GM21529 (cell line): ENCODE results near the gene TTC29.

Source experiments
- ATAC-seq: cut with Tn5 transposase; IDR thresholded peaks from one replicate; pipeline ENCODE4 v1.9.1; 2021; ENCODE audit not compliant: unreplicated experiment

The TTC29 gene

GRCh38 chr4:146945556-146946374 lies at the start of gene TTC29:
Gene TTC29 (minus strand): TSS chr4:146945864. CDS start chr4:146939895, 5,969 bp downstream.
- peak; percentile 100 for ATAC-seq

- no peak for ATAC-seq
Measured at GRCh38 chr4:146981651-146982050, 36.0 kb upstream of the TTC29 start.

- no peak for ATAC-seq
Measured at GRCh38 chr4:146978641-146979040, 33.0 kb upstream of the TTC29 start.

- no peak for ATAC-seq
Measured at GRCh38 chr4:146976145-146976544, 30.5 kb upstream of the TTC29 start.

GRCh38 chr4:146975527-146975926 lies 29.9 kb upstream of the TTC29 start:
- ATAC-seq = no peak

- no peak for ATAC-seq
Measured at GRCh38 chr4:146975036-146975435, 29.4 kb upstream of the TTC29 start.

GRCh38 chr4:146972036-146972435 lies 26.4 kb upstream of the TTC29 start:
- ATAC-seq = no peak

- no peak for ATAC-seq
Measured at GRCh38 chr4:146969126-146969525, 23.5 kb upstream of the TTC29 start.

GRCh38 chr4:146960634-146961033 lies 15.0 kb upstream of the TTC29 start:
- no peak for ATAC-seq

GRCh38 chr4:146959692-146960091 lies 14.0 kb upstream of the TTC29 start:
- no peak for ATAC-seq

GRCh38 chr4:146957237-146957636 lies 11.6 kb upstream of the TTC29 start:
- ATAC-seq = no peak

GRCh38 chr4:146952896-146953295 lies 7.2 kb upstream of the TTC29 start:
- ATAC-seq = no peak

GRCh38 chr4:146949559-146949958 lies 3.9 kb upstream of the TTC29 start:
- ATAC-seq = no peak

GRCh38 chr4:146943691-146944375 lies 1.8 kb downstream of the TTC29 start:
- ATAC-seq = no peak

- no peak for ATAC-seq
Measured at GRCh38 chr4:146932116-146932515, 13.5 kb downstream of the TTC29 start.

- ATAC-seq = no peak
Measured at GRCh38 chr4:146930673-146931072, 15.0 kb downstream of the TTC29 start.

GRCh38 chr4:146927695-146928094 lies 18.0 kb downstream of the TTC29 start:
- no peak for ATAC-seq

GRCh38 chr4:146916479-146917076 lies 29.1 kb downstream of the TTC29 start:
- ATAC-seq = no peak

- no peak for ATAC-seq
Measured at GRCh38 chr4:146915132-146915531, 30.5 kb downstream of the TTC29 start.

- no peak for ATAC-seq
Measured at GRCh38 chr4:146900295-146900694, 45.4 kb downstream of the TTC29 start.

- no peak for ATAC-seq
Measured at GRCh38 chr4:146890301-146890700, 55.4 kb downstream of the TTC29 start.

- no peak for ATAC-seq
Measured at GRCh38 chr4:146883070-146883469, 62.6 kb downstream of the TTC29 start.
